SK-N-MC (cell line): ENCODE measurements around the gene MTUS2.

Source experiments
- EZH2 ChIP-seq: fragments of 200-600 bp; sonication (generic); IDR thresholded peaks from one replicate; pipeline ENCODE4 v1.6.1; 2017; ENCODE audit warnings: antibody characterized with exemption
- FOXP2 ChIP-seq: optimal IDR thresholded peaks from 2 replicates; pipeline ENCODE3; 2011; ENCODE audit warnings: mild to moderate bottlenecking, moderate library complexity; ENCODE audit not compliant: insufficient read depth; ENCODE audit errors: extremely low read length, control extremely low read depth
- POLR2AphosphoS5 ChIP-seq: IDR thresholded peaks from 2 replicates; pipeline ENCODE4 v1.6.1; 2012; ENCODE audit warnings: mild to moderate bottlenecking, low read depth, low read length, borderline replicate concordance

GRCh38 chr13:29439601-29440388 is 619.7 kb downstream of the MTUS2 start:
- TF ChIP-seq POLR2AphosphoS5 = no peak
- TF ChIP-seq EZH2 = no peak
- TF ChIP-seq FOXP2 = no peak
